Calu3 (cell line): ENCODE results near the gene PLCD1. TPM values are rescaled to one million over a fixed set of nuclear protein-coding genes. Genes with fewer than 3 reads are reported as not detected.

Source experiments
- BruUV-seq: library from RNA; stranded (reverse); fragments of 400-500 nt; replicated peaks from 2 replicates; lab custom pipeline; 2021; lab: Mats Ljungman, UMichigan
- CTCF ChIA-PET: fragments of 300-600 bp; sonication (Branson Sonifier 250); formaldehyde crosslinking; loops from one replicate; lab custom pipeline; 2022; ENCODE audit warnings: antibody characterized with exemption; lab: Charles Lee
- DNase-seq: peaks from one replicate; pipeline ENCODE4 v3.0.0; 2022
- H3K27ac Mint-ChIP-seq: one replicate; pipeline ENCODE4 v1.8.0; 2022; ENCODE audit warnings: mixed read lengths; ENCODE audit not compliant: unreplicated experiment
- H3K27me3 Mint-ChIP-seq: one replicate; pipeline ENCODE4 v1.8.0; 2022; ENCODE audit warnings: mixed read lengths; ENCODE audit not compliant: unreplicated experiment
- H3K36me3 Mint-ChIP-seq: one replicate; pipeline ENCODE4 v1.8.0; 2022; ENCODE audit warnings: mild to moderate bottlenecking, moderate library complexity, mixed read lengths; ENCODE audit not compliant: insufficient read depth, unreplicated experiment
- H3K4me1 Mint-ChIP-seq: one replicate; pipeline ENCODE4 v1.8.0; 2022; ENCODE audit warnings: mild to moderate bottlenecking, low read depth, mixed read lengths; ENCODE audit not compliant: unreplicated experiment
- H3K4me3 Mint-ChIP-seq: one replicate; pipeline ENCODE4 v1.8.0; 2022; ENCODE audit warnings: mild to moderate bottlenecking, low read depth, moderate library complexity, mixed read lengths; ENCODE audit not compliant: unreplicated experiment
- H3K9me3 Mint-ChIP-seq: one replicate; pipeline ENCODE4 v1.8.0; 2022; ENCODE audit warnings: low read depth, mixed read lengths; ENCODE audit not compliant: unreplicated experiment
- intact Hi-C: fragments of 100-400 bp; cut with micrococcal nuclease; formaldehyde crosslinking; loops from one replicate; pipeline ENCODE4 v1.10.0; 2022; ENCODE audit not compliant: unreplicated experiment
- total RNA-seq: library from RNA; stranded (reverse); gene quantifications from 2 replicates; pipeline ENCODE4 v1.2.3, GENCODE V29; 2022
- TF ChIP-seq, protein P1 (sequence below): fragments of 200-600 bp; IDR thresholded peaks from one replicate; pipeline ENCODE4 v1.8.0; 2022; ENCODE audit warnings: antibody characterized with exemption; ENCODE audit not compliant: unreplicated experiment

Gene PLCD1
- total RNA-seq, 1 experiment from 2014 or later, result 9.8 TPM

DNA sequence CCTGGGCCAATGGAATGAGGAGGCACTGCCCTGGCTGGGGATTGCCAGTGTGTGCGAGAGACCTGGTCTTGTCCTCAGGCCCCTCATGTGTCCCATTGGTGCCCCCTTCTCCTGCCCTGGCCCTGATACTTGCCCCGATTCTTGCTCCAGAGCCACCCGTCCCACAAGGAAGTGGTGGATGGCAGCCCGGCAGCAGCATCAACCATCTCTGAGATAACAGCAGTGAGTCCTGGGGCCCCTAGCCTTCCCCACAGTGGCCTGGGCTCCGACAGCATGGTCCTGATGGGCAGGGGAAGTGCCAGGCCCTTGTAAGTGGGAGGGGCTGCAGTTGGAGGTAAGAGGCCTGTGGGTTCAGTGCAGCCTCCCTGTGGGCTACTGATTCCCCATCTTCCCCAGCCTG is 23.4 kb downstream of the PLCD1 start:
- Mint-ChIP-seq H3K4me3 (no peak overlapping the region), H3K27me3 (no peaks in the 10 kb centered on the region), H3K36me3 (peaks cover 39% of the 10 kb centered on the region), H3K27ac (no peak overlapping the region), H3K4me1 (peaks cover 30% of the 10 kb centered on the region), H3K9me3 (no peaks in the 10 kb centered on the region)
- TF ChIP-seq, protein P1, sequence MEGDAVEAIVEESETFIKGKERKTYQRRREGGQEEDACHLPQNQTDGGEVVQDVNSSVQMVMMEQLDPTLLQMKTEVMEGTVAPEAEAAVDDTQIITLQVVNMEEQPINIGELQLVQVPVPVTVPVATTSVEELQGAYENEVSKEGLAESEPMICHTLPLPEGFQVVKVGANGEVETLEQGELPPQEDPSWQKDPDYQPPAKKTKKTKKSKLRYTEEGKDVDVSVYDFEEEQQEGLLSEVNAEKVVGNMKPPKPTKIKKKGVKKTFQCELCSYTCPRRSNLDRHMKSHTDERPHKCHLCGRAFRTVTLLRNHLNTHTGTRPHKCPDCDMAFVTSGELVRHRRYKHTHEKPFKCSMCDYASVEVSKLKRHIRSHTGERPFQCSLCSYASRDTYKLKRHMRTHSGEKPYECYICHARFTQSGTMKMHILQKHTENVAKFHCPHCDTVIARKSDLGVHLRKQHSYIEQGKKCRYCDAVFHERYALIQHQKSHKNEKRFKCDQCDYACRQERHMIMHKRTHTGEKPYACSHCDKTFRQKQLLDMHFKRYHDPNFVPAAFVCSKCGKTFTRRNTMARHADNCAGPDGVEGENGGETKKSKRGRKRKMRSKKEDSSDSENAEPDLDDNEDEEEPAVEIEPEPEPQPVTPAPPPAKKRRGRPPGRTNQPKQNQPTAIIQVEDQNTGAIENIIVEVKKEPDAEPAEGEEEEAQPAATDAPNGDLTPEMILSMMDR, result no peak
- DNase-seq, result no peak
- intact Hi-C loops, result no loop called here
- CTCF ChIA-PET, result no interaction called here
- no TSS peak for BruUV-seq

DNA sequence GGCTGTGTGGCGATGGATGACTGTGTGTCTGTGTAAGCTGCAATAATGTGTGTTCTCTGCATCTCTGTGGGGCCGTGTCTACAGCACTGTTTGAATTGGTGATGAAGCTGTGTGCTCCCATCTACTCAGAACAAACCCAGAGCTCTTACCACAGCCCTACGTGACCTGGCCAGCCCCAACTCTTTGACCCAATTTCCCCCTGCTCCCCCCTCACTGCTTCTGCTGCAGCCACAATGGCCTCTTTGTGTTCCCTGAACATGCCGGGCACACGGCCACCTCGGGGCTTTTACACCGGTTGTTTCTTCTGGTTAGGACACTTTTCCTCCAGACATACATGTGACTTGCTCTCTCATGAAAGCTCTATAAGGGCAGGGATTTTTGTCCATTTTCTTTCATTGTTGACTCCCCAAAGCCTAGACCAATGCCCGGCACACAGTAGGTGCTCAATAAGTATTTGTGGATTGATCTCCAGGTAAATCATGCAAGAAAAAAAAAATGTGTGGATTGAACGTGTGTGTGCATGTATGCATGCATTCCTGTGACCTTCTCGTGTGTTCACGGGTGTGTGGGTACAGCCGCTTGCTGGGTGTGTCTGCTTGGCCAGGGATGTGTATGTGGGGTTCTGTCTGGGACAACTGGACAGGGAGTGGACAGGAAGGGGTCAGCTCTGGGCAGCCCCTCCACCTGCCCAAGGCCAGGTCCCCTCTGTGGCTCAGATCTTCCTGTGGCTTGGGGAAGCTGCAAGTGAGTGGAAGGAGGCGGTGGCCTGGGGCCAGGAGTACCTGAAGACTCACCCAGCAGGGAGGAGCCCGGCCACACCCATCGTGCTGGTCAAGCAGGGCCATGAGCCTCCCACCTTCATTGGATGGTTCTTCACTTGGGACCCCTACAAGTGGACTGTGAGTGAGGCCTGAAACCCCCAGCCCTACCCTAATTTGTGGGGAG is 24.1 kb downstream of the PLCD1 start:
- peak overlapping the region; percentile 54 for H3K4me3 Mint-ChIP-seq
- H3K9me3 Mint-ChIP-seq, result no peaks in the 10 kb centered on the region
- TF ChIP-seq, protein P1, result no peak
- DNase-seq, result peak; percentile 72
- peaks cover 30% of the 10 kb centered on the region for H3K4me1 Mint-ChIP-seq
- H3K27ac Mint-ChIP-seq, result peak overlapping the region; percentile 75
- intact Hi-C loops, result loop anchor here (2.0 kb wide), 1 partner anchor 111 kb away; no protein-coding TSS in a partner anchor
- no peaks in the 10 kb centered on the region for H3K27me3 Mint-ChIP-seq
- no TSS peak for BruUV-seq
- H3K36me3 Mint-ChIP-seq, result peaks cover 39% of the 10 kb centered on the region
- CTCF ChIA-PET, result interaction anchor here (1.0 to 1.2 kb wide), 2 partner anchors 9 to 31 kb away, joined by 6 to 7 read pairs; no protein-coding TSS in a partner anchor

DNA sequence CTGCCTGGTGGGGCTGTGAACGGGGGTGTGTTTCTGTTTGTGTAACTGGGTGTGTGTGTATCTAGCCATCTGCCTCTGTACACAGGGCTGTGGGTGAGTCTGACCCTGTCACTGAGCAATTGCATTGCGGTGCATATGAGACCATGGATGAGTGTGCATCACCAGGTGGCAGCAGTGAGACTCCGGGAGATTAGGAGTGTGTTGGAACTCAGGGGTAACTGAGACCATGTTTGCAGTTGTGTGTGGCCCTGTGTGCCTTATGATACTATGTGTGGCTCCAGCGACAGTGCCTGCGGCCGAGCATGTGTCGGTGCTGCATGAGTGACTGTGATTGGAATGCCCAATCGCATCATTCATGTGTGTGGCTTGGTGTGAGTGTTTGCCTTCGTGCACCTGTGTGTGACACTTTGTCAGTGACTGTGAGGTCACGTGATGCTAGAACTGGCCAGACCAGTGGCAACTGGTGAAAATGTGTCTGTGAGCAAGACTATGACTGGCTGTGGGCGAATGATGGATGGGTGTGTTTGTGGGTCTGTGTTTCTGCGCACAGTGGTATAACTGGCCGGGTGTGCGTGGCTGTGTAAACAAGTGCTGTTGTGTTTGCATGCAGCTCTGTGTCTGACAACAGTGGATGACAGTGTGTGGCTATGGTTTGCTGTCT is 24.9 kb downstream of the PLCD1 start:
- Mint-ChIP-seq H3K36me3 (peaks cover 41% of the 10 kb centered on the region), H3K4me3 (peak overlapping the region; percentile 54), H3K27ac (peak overlapping the region; percentile 75), H3K9me3 (no peaks in the 10 kb centered on the region), H3K27me3 (no peaks in the 10 kb centered on the region), H3K4me1 (peaks cover 30% of the 10 kb centered on the region)
- CTCF ChIA-PET, result interaction anchor here (1.0 to 1.3 kb wide), 4 partner anchors 8 to 30 kb away, joined by 4 to 16 read pairs (median 6); partner anchors contain the start of gene VILL
- intact Hi-C loops, result loop anchor here (2.0 to 5.0 kb wide), 2 partner anchors 38 to 112 kb away; no protein-coding TSS in a partner anchor
- BruUV-seq, result no TSS peak
- DNase-seq, result peak; percentile 84
- TF ChIP-seq, protein P1, result peak; percentile 78

DNA sequence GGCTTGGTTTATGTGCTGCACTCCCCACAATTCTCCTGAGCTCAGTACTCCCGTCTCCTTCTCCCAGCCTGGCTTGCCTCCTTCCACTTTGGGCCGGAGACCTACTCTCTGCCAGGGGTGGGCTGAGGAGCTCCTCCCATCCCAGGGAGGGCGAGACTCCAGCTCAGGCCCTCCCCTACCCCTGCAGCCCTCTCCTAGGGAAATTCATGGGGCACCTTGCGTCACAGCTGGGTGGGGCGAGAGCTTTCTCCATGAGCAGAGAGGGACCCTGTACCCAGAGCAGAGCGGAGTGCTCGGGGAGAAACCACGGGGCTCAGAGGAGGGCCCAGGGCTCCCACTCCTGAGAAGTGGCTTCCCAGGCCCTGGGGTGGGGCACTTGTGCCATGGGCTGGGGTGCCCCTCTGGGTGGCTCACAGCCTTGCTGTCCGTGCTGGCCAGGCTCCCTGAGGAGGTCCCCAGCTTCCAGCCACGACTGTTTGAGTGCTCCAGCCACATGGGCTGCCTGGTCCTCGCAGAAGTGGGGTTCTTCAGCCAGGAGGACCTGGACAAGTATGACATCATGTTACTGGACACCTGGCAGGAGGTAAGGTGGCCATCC is 25.5 kb downstream of the PLCD1 start:
- H3K27ac Mint-ChIP-seq, result peak overlapping the region; percentile 44
- H3K4me3 Mint-ChIP-seq, result peak overlapping the region; percentile 54
- CTCF ChIA-PET, result interaction anchor here (1.0 to 1.3 kb wide), 2 partner anchors 13 to 30 kb away, joined by 4 to 16 read pairs; partner anchors contain the start of gene VILL
- no TSS peak for BruUV-seq
- no peak for DNase-seq
- peaks cover 30% of the 10 kb centered on the region for H3K4me1 Mint-ChIP-seq
- H3K9me3 Mint-ChIP-seq, result no peaks in the 10 kb centered on the region
- no peaks in the 10 kb centered on the region for H3K27me3 Mint-ChIP-seq
- H3K36me3 Mint-ChIP-seq, result peaks cover 43% of the 10 kb centered on the region
- TF ChIP-seq, protein P1, result peak; percentile 21
- intact Hi-C loops, result loop anchor here (2.0 to 5.0 kb wide), 2 partner anchors 38 to 113 kb away; no protein-coding TSS in a partner anchor
